ENCODE measurements around the gene POP7. TPM values are rescaled to one million over a fixed set of nuclear protein-coding genes. Genes with fewer than 3 reads are reported as not detected.

POP7 gene
- total RNA-seq, 1 donor from 2014 or later = 20.2 TPM

- Histone ChIP-seq H3K9me3 (no peaks in the 10 kb centered on the region), H3K36me3 (no peaks in the 10 kb centered on the region), H3K4me1 (no peaks in the 10 kb centered on the region), H3K27me3 (peaks cover 18% of the 10 kb centered on the region), H3K27ac (no peak overlapping the region), H3K4me3 (no peak overlapping the region)
- ATAC-seq (no peak), DNase-seq (no peak)
- intact Hi-C loops (cut with DNase I) = no loop called here
- no peak for TF ChIP-seq CTCF (IDR thresholded peaks at IDR 0.05)
These were observed 47.1 kb downstream of the POP7 start for GRCh38 chr7:100752994-100753393.

DNA sequence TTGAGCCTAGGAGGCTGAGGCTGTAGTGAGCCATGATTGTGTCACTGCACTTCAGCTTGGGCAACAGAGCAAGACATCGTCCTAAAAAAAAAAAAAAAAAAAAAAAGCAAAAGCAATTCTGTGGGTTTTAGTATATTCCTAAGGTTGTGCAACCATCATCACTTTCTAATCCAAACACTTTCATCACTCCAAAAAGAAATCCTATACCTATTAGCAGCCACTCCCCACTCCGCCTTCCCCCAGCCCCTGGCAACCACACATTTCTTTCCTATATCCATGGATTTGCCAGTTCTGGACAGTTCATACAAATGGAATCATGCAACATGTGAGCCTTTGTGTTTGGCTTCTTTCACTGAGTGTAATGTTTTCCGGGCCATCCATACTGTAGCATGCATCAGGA, 47.8 kb downstream of the POP7 start:
- DNase-seq (no peak), ATAC-seq (no peak)
- Histone ChIP-seq H3K9me3 (no peaks in the 10 kb centered on the region), H3K27me3 (peaks cover 15% of the 10 kb centered on the region), H3K36me3 (no peaks in the 10 kb centered on the region), H3K27ac (no peak overlapping the region), H3K4me3 (no peak overlapping the region), H3K4me1 (no peaks in the 10 kb centered on the region)
- no peak for TF ChIP-seq CTCF (IDR thresholded peaks at IDR 0.05)
- intact Hi-C loops (cut with DNase I) = no loop called here

Other genes starting within 250 kb of the POP7 start
- gene SPACDR, start 241.9 kb upstream of the POP7 start, total RNA-seq = 1.8 TPM
- gene TSC22D4, start 226.9 kb upstream of the POP7 start, total RNA-seq = 51.8 TPM
- gene NYAP1, start 222.2 kb upstream of the POP7 start, total RNA-seq = 0.55 TPM
- 36.0 TPM for gene AGFG2, start 166.9 kb upstream of the POP7 start, total RNA-seq
- gene SAP25, start 132.2 kb upstream of the POP7 start, total RNA-seq = 6.4 TPM
- gene LRCH4, start 120.0 kb upstream of the POP7 start, total RNA-seq = 88.0 TPM
- 1.4 TPM for gene FBXO24, start 119.8 kb upstream of the POP7 start, total RNA-seq
- 57.2 TPM for gene PCOLCE, start 103.8 kb upstream of the POP7 start, total RNA-seq
- 14.7 TPM for gene MOSPD3, start 93.6 kb upstream of the POP7 start, total RNA-seq
- 0.41 TPM for gene TFR2, start 64.6 kb upstream of the POP7 start, total RNA-seq
- gene ACTL6B, start 49.7 kb upstream of the POP7 start, total RNA-seq = not detected
- 208 TPM for gene GNB2, start 32.4 kb upstream of the POP7 start, total RNA-seq
- gene GIGYF1, start 11.9 kb upstream of the POP7 start, total RNA-seq = 44.5 TPM
- not detected for gene EPO, start 14.3 kb downstream of the POP7 start, total RNA-seq
- gene ZAN, start 27.5 kb downstream of the POP7 start, total RNA-seq = not detected
- gene EPHB4, start 121.4 kb downstream of the POP7 start, total RNA-seq = 117 TPM
- gene SLC12A9, start 146.6 kb downstream of the POP7 start, total RNA-seq = 39.2 TPM
- 65.3 TPM for gene TRIP6, start 161.3 kb downstream of the POP7 start, total RNA-seq
- 105 TPM for gene SRRT, start 169.0 kb downstream of the POP7 start, total RNA-seq
- 3.1 TPM for gene UFSP1, start 183.6 kb downstream of the POP7 start, total RNA-seq
- 2.9 TPM for gene ACHE, start 189.8 kb downstream of the POP7 start, total RNA-seq
- 2.7 TPM for gene MUC3A, start 243.4 kb downstream of the POP7 start, total RNA-seq